B cell (primary cell): ENCODE results near the gene RIMBP2.

ENCODE experiments used
- CTCF ChIP-seq: fragments of 200-600 bp; IDR thresholded peaks from one replicate; pipeline ENCODE4 v1.8.0; 2022; ENCODE audit warnings: antibody characterized with exemption, mild to moderate bottlenecking
- EZH2 ChIP-seq: IDR thresholded peaks from 2 replicates; pipeline ENCODE4 v1.6.1; 2012; ENCODE audit warnings: borderline replicate concordance, low read depth, mild to moderate bottlenecking, moderate library complexity, low read length; ENCODE audit not compliant: insufficient read depth, poor library complexity, severe bottlenecking

DNA sequence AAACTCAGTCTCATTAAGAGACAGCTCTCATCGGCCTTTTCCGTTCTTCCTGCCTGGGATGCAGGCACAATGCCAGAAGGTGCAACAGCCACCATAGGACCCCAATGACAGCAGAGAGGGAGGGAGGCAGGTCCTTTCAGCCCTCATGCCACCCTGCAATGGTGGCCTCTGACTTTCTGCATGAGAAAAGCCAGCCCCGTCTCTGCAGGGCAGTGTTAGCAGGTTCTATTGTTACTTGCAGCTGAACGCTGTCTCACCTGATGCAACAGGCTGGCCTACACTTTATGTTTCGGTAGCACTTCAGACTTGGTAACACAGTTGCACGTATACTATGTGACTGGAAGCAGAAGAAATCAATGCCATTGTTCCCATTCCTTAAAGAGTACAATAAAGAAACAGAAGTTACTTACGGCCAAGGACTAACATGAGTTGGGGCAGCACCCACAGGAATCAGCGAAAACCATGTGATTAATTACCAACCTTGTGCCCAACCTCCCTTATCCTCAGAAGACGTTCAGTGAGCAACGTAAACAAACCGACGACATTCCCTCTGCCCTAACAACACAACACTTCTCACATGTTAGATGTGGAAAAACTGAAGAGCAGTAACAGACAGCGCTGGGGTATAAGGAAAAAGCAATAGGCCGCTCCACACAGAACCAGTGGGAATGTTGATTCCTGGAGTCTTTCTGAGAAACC lies 102.1 kb downstream of the RIMBP2 start:
- TF ChIP-seq CTCF (no peak), EZH2 (no peak)
